GM23338 (cell line): ENCODE data around the gene RPS15. TPM values are rescaled to one million over a fixed set of nuclear protein-coding genes. Genes with fewer than 3 reads are reported as not detected.

Experiments
- ATAC-seq: fragments of 200-7000 bp; cut with Tn5 transposase; 3 replicates; pipeline ENCODE4 v1.9.1; 2020
- DNase-seq: peaks from one replicate; pipeline ENCODE4 v3.0.0-alpha.2; 2015; ENCODE audit warnings: low spot score
- H2AFZ ChIP-seq: fragments of 200-600 bp; sonication (generic); 2 replicates; pipeline ENCODE4 v1.8.0; 2016; ENCODE audit warnings: antibody characterized with exemption, mild to moderate bottlenecking, moderate library complexity
- H3F3A ChIP-seq: fragments of 200-600 bp; sonication (generic); replicated peaks from 2 replicates; pipeline ENCODE4 v1.8.0; 2017; ENCODE audit warnings: antibody characterized with exemption, mixed run types, low read depth
- H3K27ac ChIP-seq: fragments of 200-600 bp; sonication (generic); 2 replicates; pipeline ENCODE4 v1.6.1; 2016; ENCODE audit warnings: low read depth
- H3K27me3 ChIP-seq: fragments of 200-600 bp; sonication (generic); 2 replicates; pipeline ENCODE4 v1.8.0; 2016; ENCODE audit warnings: mild to moderate bottlenecking, mixed run types, moderate library complexity; ENCODE audit not compliant: insufficient read depth
- H3K36me3 ChIP-seq: fragments of 200-600 bp; sonication (generic); 2 replicates; pipeline ENCODE4 v1.8.0; 2016; ENCODE audit warnings: mild to moderate bottlenecking; ENCODE audit not compliant: insufficient read depth
- H3K4me1 ChIP-seq: fragments of 200-600 bp; sonication (generic); 2 replicates; pipeline ENCODE4 v1.8.0; 2016; ENCODE audit warnings: mild to moderate bottlenecking, moderate library complexity; ENCODE audit not compliant: insufficient read depth
- H3K4me2 ChIP-seq: fragments of 200-600 bp; sonication (generic); 2 replicates; pipeline ENCODE4 v1.7.1; 2017; ENCODE audit warnings: mixed run types
- H3K4me3 ChIP-seq: fragments of 200-600 bp; sonication (generic); 2 replicates; pipeline ENCODE4 v1.6.1; 2016; ENCODE audit warnings: mixed run types
- H3K79me2 ChIP-seq: fragments of 200-600 bp; sonication (generic); replicated peaks from 2 replicates; pipeline ENCODE4 v1.8.0; 2017; ENCODE audit warnings: mild to moderate bottlenecking; ENCODE audit not compliant: insufficient read depth
- H3K9me2 ChIP-seq: fragments of 200-600 bp; sonication (generic); 2 replicates; pipeline ENCODE4 v1.8.0; 2017; ENCODE audit not compliant: insufficient read depth
- H4K20me1 ChIP-seq: fragments of 200-600 bp; sonication (generic); replicated peaks from 2 replicates; pipeline ENCODE4 v1.8.0; 2017; ENCODE audit warnings: mild to moderate bottlenecking; ENCODE audit not compliant: insufficient read depth
- H3K27ac Mint-ChIP-seq: 2 replicates; pipeline ENCODE4 v1.8.0; 2020; ENCODE audit warnings: inconsistent platforms, mild to moderate bottlenecking, moderate library complexity, mixed read lengths
- H3K27me3 Mint-ChIP-seq: 3 replicates; pipeline ENCODE4 v1.8.0; 2022; ENCODE audit warnings: low read depth, mild to moderate bottlenecking, moderate library complexity, mixed read lengths, inconsistent platforms; ENCODE audit not compliant: insufficient read depth, poor library complexity
- H3K36me3 Mint-ChIP-seq: 3 replicates; pipeline ENCODE4 v1.8.0; 2021; ENCODE audit warnings: low read depth, mild to moderate bottlenecking, inconsistent platforms, moderate library complexity, mixed read lengths
- H3K4me1 Mint-ChIP-seq: 3 replicates; pipeline ENCODE4 v1.8.0; 2020; ENCODE audit warnings: mild to moderate bottlenecking, inconsistent platforms, mixed read lengths
- H3K4me3 Mint-ChIP-seq: 3 replicates; pipeline ENCODE4 v1.8.0; 2021; ENCODE audit warnings: moderate library complexity, mild to moderate bottlenecking, inconsistent platforms, mixed read lengths
- H3K9me3 Mint-ChIP-seq: 3 replicates; pipeline ENCODE4 v1.8.0; 2020; ENCODE audit warnings: moderate library complexity, mild to moderate bottlenecking, inconsistent platforms, mixed read lengths
- CREB1 ChIP-seq: fragments of 250-450 bp; sonication (Bioruptor Pico); IDR thresholded peaks from 2 replicates; pipeline ENCODE4 v1.5.0; 2020; ENCODE audit warnings: low read depth, mild to moderate bottlenecking, moderate library complexity
- CTCF ChIP-seq, 2 experiments: fragments of 200-600 bp in 1 of 2; sonication (generic) in 1 of 2; conservative IDR thresholded peaks; 2 replicates each; pipeline versions ENCODE4 v1.5.1 to v1.6.1; 2016 to 2017; ENCODE audit warnings: antibody characterized with exemption in 2 of 2, low read depth in 2 of 2, mild to moderate bottlenecking in 2 of 2, moderate library complexity in 1 of 2
- ETS1 ChIP-seq: IDR thresholded peaks from 2 replicates; pipeline ENCODE4 v1.6.1; 2016; ENCODE audit warnings: antibody characterized with exemption
- EZH2 ChIP-seq: fragments of 200-600 bp; sonication (generic); IDR thresholded peaks from one replicate; pipeline ENCODE4 v1.8.0; 2017; ENCODE audit warnings: antibody characterized with exemption, mild to moderate bottlenecking, low read depth; ENCODE audit not compliant: unreplicated experiment
- EZH2phosphoT487 ChIP-seq: fragments of 200-600 bp; sonication (generic); IDR thresholded peaks from one replicate; pipeline ENCODE4 v1.8.1; 2018; ENCODE audit warnings: antibody characterized with exemption; ENCODE audit not compliant: unreplicated experiment
- JUNB ChIP-seq: IDR thresholded peaks from one replicate; pipeline ENCODE4 v1.6.1; 2016; ENCODE audit warnings: antibody characterized with exemption; ENCODE audit not compliant: unreplicated experiment
- NANOG ChIP-seq: IDR thresholded peaks from 2 replicates; pipeline ENCODE4 v1.6.1; 2016; ENCODE audit warnings: antibody characterized with exemption, borderline replicate concordance
- POLR2AphosphoS5 ChIP-seq: IDR thresholded peaks from 2 replicates; pipeline ENCODE4 v1.6.1; 2016; ENCODE audit warnings: antibody characterized with exemption, low read depth
- STAT1 ChIP-seq: IDR thresholded peaks from one replicate; pipeline ENCODE4 v1.6.1; 2016; ENCODE audit warnings: antibody characterized with exemption; ENCODE audit not compliant: unreplicated experiment
- ZNF114 ChIP-seq: fragments of 250-450 bp; sonication (Bioruptor Pico); IDR thresholded peaks from 2 replicates; pipeline ENCODE4 v1.5.0; 2020; ENCODE audit warnings: mild to moderate bottlenecking, moderate library complexity
- ZNF331 ChIP-seq: fragments of 250-450 bp; sonication (Bioruptor Pico); IDR thresholded peaks from 2 replicates; pipeline ENCODE4 v1.5.0; 2020; ENCODE audit warnings: low read depth, mild to moderate bottlenecking, moderate library complexity
- ZNF462 ChIP-seq: fragments of 250-450 bp; sonication (Bioruptor Pico); IDR thresholded peaks from 2 replicates; pipeline ENCODE4 v1.5.0; 2020; ENCODE audit warnings: mild to moderate bottlenecking, moderate library complexity
- polyA plus RNA-seq: library from polyadenylated mRNA; unstranded; fragments of >200 nt; fragmentation: Nextera tagmentation; extraction: Ambion mirVana; gene quantifications from 2 replicates; pipeline ENCODE4 v1.2.1, GENCODE V29; 2016
- total RNA-seq: library from RNA; depleted of rRNA; stranded (reverse); fragments of >200 nt; shearing (Covaris generic); gene quantifications from 2 replicates; pipeline ENCODE4 v1.2.3, GENCODE V29; 2014
- TF ChIP-seq, protein P1 (sequence below): IDR thresholded peaks from one replicate; pipeline ENCODE4 v1.6.1; 2018; ENCODE audit warnings: antibody characterized with exemption; ENCODE audit not compliant: unreplicated experiment

The RPS15 gene
- total and polyA plus RNA-seq, 2 experiments from 2014 or later = 2,953 to 3,861 TPM

DNA sequence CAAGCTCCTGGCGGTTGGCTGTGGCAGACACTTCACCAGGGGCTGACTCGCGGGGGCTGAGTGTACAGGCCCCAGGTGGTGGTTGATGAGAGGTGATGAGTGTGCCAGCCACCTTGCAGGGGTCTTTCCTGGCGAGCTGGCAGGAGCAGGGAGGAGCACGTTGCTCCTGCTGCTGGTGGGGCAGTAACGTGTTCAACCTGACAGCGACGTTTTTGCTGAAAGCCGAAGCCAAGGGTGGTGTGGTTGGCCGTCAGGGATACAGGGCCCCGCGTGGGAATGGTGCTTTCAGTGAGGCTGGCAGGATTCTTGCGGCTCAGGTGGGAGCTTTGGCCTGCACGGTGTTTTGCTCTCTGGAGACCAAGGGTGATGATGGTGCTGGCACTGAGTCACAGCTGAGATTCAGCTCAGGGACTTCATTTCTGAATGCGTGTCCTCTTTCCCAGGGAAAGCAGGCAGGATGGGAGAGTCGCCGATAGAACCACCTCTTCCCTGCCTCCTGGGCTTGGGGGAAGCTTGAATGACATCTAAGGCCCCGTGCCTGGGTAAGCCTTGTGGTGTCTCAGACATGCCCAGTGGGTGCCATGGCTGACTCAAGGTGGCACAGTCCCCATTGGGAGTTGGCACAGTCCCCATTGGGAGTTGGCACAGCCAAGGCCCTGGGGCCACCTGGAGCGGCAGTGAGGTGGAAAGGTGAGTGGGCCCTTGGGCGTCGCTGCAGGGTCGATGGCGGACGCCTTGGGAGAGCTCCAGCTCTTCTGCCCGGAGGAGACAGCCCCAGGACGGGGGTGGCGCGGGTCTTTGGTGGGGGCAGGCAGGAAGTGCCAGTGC is 22.0 kb upstream of the RPS15 start:
- ATAC-seq = no peak
- Histone ChIP-seq H3K27ac (peak overlapping the region; percentile 87; the same call in 1 of the 2 replicates), H3K4me2 (peak overlapping the region; percentile 74), H3K27me3 (no peaks in the 10 kb centered on the region), H3F3A (peaks cover 23% of the 10 kb centered on the region), H3K4me1 (peaks cover 30% of the 10 kb centered on the region), H3K79me2 (peaks cover 93% of the 10 kb centered on the region), H4K20me1 (peaks cover 65% of the 10 kb centered on the region), H3K36me3 (peaks cover 12% of the 10 kb centered on the region), H2AFZ (no peak overlapping the region), H3K4me3 (peak overlapping the region; percentile 39; the same call in 1 of the 2 replicates), H3K9me2 (no peaks in the 10 kb centered on the region)
- peak overlapping the region; percentile 97 for H3K27ac Mint-ChIP-seq
- peak overlapping the region; percentile 67 for H3K4me3 Mint-ChIP-seq
- no peaks in the 10 kb centered on the region for H3K9me3 Mint-ChIP-seq
- peaks cover 30% of the 10 kb centered on the region for H3K27me3 Mint-ChIP-seq
- peaks cover 51% of the 10 kb centered on the region for H3K36me3 Mint-ChIP-seq
- TF ChIP-seq CREB1 (CRISPR knock-in tag) (no peak), STAT1 (no peak), ZNF114 (CRISPR knock-in tag) (no peak), JUNB (no peak), CTCF (conservative IDR thresholded peaks at IDR 0.05; ENCODE audit: low read depth in 2 of 2) (no peak), EZH2 (no peak), NANOG (no peak), ETS1 (no peak), POLR2AphosphoS5 (no peak), EZH2phosphoT487 (no peak), ZNF462 (CRISPR knock-in tag) (no peak), ZNF331 (CRISPR knock-in tag) (no peak)
- TF ChIP-seq, protein P1, sequence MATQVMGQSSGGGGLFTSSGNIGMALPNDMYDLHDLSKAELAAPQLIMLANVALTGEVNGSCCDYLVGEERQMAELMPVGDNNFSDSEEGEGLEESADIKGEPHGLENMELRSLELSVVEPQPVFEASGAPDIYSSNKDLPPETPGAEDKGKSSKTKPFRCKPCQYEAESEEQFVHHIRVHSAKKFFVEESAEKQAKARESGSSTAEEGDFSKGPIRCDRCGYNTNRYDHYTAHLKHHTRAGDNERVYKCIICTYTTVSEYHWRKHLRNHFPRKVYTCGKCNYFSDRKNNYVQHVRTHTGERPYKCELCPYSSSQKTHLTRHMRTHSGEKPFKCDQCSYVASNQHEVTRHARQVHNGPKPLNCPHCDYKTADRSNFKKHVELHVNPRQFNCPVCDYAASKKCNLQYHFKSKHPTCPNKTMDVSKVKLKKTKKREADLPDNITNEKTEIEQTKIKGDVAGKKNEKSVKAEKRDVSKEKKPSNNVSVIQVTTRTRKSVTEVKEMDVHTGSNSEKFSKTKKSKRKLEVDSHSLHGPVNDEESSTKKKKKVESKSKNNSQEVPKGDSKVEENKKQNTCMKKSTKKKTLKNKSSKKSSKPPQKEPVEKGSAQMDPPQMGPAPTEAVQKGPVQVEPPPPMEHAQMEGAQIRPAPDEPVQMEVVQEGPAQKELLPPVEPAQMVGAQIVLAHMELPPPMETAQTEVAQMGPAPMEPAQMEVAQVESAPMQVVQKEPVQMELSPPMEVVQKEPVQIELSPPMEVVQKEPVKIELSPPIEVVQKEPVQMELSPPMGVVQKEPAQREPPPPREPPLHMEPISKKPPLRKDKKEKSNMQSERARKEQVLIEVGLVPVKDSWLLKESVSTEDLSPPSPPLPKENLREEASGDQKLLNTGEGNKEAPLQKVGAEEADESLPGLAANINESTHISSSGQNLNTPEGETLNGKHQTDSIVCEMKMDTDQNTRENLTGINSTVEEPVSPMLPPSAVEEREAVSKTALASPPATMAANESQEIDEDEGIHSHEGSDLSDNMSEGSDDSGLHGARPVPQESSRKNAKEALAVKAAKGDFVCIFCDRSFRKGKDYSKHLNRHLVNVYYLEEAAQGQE = no peak
- peaks cover 51% of the 10 kb centered on the region for H3K4me1 Mint-ChIP-seq
- DNase-seq = no peak
